ENCODE measurements around the gene STPG2. TPM values are rescaled to one million over a fixed set of nuclear protein-coding genes. Genes with fewer than 3 reads are reported as not detected.
"Not testable (repeated sequence)": the region's sequence is repeated elsewhere in the genome, so short reads cannot be mapped to it uniquely, and the experiment has no call there.

The STPG2 gene
- total and polyA plus RNA-seq, 10 of the 15 experiments (the other 5 are each of a cell fraction or from before 2014, with no cell fraction given), result 0.13 to 0.24 TPM; not detected in 8

GRCh38 chr4:97558204-97558778, 585.0 kb downstream of the STPG2 start:
- ChIA-PET RAD21 (ENCODE audit: unreplicated experiment) (no interaction called here), SMC1A (ENCODE audit: uncharacterized antibody, unreplicated experiment) (no interaction called here), CTCF (interaction anchor here (1.5 kb wide), 1 partner anchor 9 kb away, joined by 4 read pairs; no protein-coding TSS in a partner anchor), POLR2A (no interaction called here)
- ATAC-seq, result no peak
- no peak for FAIRE-seq
- DNase-seq (ENCODE audit: low read depth, low spot score), result no peak
- Histone ChIP-seq H3K36me3 (ENCODE audit: control insufficient read depth in 2 of 2, insufficient read depth in 2 of 2, low read length in 1 of 2) (no peaks in the 10 kb centered on the region), H3K27me3 (replicated peaks in 1 of 2; ENCODE audit: control insufficient read depth in 2 of 2, insufficient read depth in 2 of 2, low read length in 1 of 2) (no peaks in the 10 kb centered on the region), H2AFZ (ENCODE audit: control insufficient read depth, low read depth, low read length) (no peak overlapping the region), H3K4me2 (ENCODE audit: control insufficient read depth, insufficient read depth) (no peak overlapping the region), H3K4me3 (no peak overlapping the region), H3K9me3 (replicated peaks; ENCODE audit: control insufficient read depth, insufficient read depth, low read length) (no peaks in the 10 kb centered on the region), H3K79me2 (ENCODE audit: control insufficient read depth, insufficient read depth, low read length) (no peaks in the 10 kb centered on the region), H3K27ac (ENCODE audit: control insufficient read depth, insufficient read depth) (no peak overlapping the region), H3K4me1 (ENCODE audit: control insufficient read depth, insufficient read depth, low read length) (no peaks in the 10 kb centered on the region), H4K20me1 (ENCODE audit: control insufficient read depth, insufficient read depth) (no peaks in the 10 kb centered on the region), H3K9ac (ENCODE audit: control insufficient read depth, insufficient read depth, low read length) (no peak overlapping the region)
- BruUV-seq (replicated peaks), result no TSS peak
- intact Hi-C loops (cut with micrococcal nuclease; ENCODE audit: unreplicated experiment), result no loop called here
- no peak for TF ChIP-seq IRF3 (IDR thresholded peaks at IDR 0.05)
- no peak for TF ChIP-seq CREB1 (IDR thresholded peaks at IDR 0.05; ENCODE audit: low read depth)
- TF ChIP-seq MAX (IDR thresholded peaks at IDR 0.05; ENCODE audit: low read depth, low read length), result no peak
- no peak for TF ChIP-seq HDAC2 (IDR thresholded peaks at IDR 0.05)
- TF ChIP-seq BRCA1 (IDR thresholded peaks at IDR 0.05; ENCODE audit: low read depth, low read length), result no peak
- no peak for TF ChIP-seq GABPA (IDR thresholded peaks at IDR 0.05; ENCODE audit: low read depth)
- TF ChIP-seq NRF1 (conservative IDR thresholded peaks at IDR 0.05; ENCODE audit: low read depth, low read length), result no peak
- TF ChIP-seq ZBTB40 (IDR thresholded peaks at IDR 0.05; ENCODE audit: borderline replicate concordance), result no peak
- no peak for TF ChIP-seq CHD2 (IDR thresholded peaks at IDR 0.05; ENCODE audit: borderline replicate concordance, low read depth, low read length)
- no peak for TF ChIP-seq HCFC1 (IDR thresholded peaks at IDR 0.05; ENCODE audit: low read length)
- no peak for TF ChIP-seq TARDBP (IDR thresholded peaks at IDR 0.05; ENCODE audit: borderline replicate concordance)
- no peak for TF ChIP-seq PML (IDR thresholded peaks at IDR 0.05; ENCODE audit: low read length)
- no peak for TF ChIP-seq TAF1 (IDR thresholded peaks at IDR 0.05; ENCODE audit: borderline replicate concordance, low read depth, low read length)
- TF ChIP-seq TCF7 (IDR thresholded peaks at IDR 0.05; ENCODE audit: borderline replicate concordance), result no peak
- TF ChIP-seq TCF12 (IDR thresholded peaks at IDR 0.05; ENCODE audit: low read depth, low read length), result no peak
- no peak for TF ChIP-seq SMAD5 (IDR thresholded peaks at IDR 0.05; ENCODE audit: low read depth)
- WGBS (ENCODE audit: insufficient coverage, insufficient replicate concordance, low lambda C conversion rate, missing lambda C conversion rate), result 44% methylated on average over 4 of the region's 4 CpGs
- in situ Hi-C loops (cut with MboI), result no loop called here

- in situ Hi-C loops (cut with MboI); intact Hi-C loops (cut with micrococcal nuclease; ENCODE audit: unreplicated experiment); POLR2A ChIA-PET; BruUV-seq (replicated peaks); H3K9me3 ChIP-seq (replicated peaks; ENCODE audit: control insufficient read depth, insufficient read depth, low read length); H3K4me2 ChIP-seq (ENCODE audit: control insufficient read depth, insufficient read depth); ATAC-seq; CTCF ChIA-PET; FAIRE-seq; H3K4me3 ChIP-seq; H3K9ac ChIP-seq (ENCODE audit: control insufficient read depth, insufficient read depth, low read length); H3K27me3 ChIP-seq (replicated peaks in 1 of 2; ENCODE audit: control insufficient read depth in 2 of 2, insufficient read depth in 2 of 2, low read length in 1 of 2); H3K79me2 ChIP-seq (ENCODE audit: control insufficient read depth, insufficient read depth, low read length); H4K20me1 ChIP-seq (ENCODE audit: control insufficient read depth, insufficient read depth); RAD21 ChIA-PET (ENCODE audit: unreplicated experiment); H3K36me3 ChIP-seq (ENCODE audit: control insufficient read depth in 2 of 2, insufficient read depth in 2 of 2, low read length in 1 of 2); DNase-seq (ENCODE audit: low read depth, low spot score); SMC1A ChIA-PET (ENCODE audit: uncharacterized antibody, unreplicated experiment); H2AFZ ChIP-seq (ENCODE audit: control insufficient read depth, low read depth, low read length); H3K27ac ChIP-seq (ENCODE audit: control insufficient read depth, insufficient read depth); H3K4me1 ChIP-seq (ENCODE audit: control insufficient read depth, insufficient read depth, low read length): not testable (repeated sequence)
- WGBS (ENCODE audit: insufficient coverage, insufficient replicate concordance, low lambda C conversion rate, missing lambda C conversion rate), result 53% methylated on average over 9 of the region's 10 CpGs
Measured at GRCh38 chr4:97550637-97551036, 592.6 kb downstream of the STPG2 start.
